ENCODE data around the gene KCTD6. TPM values are rescaled to one million over a fixed set of nuclear protein-coding genes. Genes with fewer than 3 reads are reported as not detected.

KCTD6 gene
- total and polyA plus RNA-seq, 7 donors = 4.6 to 25.3 (median 12.0) TPM

DNA sequence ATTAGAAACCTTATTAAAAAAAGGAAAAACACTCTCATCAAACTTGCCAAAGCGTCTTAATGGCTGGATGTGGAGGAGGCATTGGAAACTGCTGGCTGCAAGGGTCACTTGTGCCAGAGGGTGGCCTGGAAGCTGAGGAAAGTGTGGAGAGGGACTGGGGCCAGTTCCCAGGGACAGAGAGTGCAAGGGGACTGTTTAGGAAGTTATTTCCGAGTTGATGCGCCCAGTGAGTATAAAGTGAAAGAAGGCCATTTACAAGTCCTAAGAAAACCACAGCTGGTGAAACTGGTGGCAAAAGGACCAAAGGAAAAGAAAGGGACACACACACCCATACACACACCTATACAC, 7.2 kb upstream of the KCTD6 start:
- H3K9me3 ChIP-seq = peaks cover 0 to 1% (median 0%) of the 10 kb centered on the region in 4 donors
- H3K27me3 ChIP-seq = no peaks in the 10 kb centered on the region
- no peak overlapping the region for H3K27ac ChIP-seq
- 82 to 85% methylated on average over 3 of the region's 3 CpGs for WGBS, 2 donors
- intact Hi-C loops (cut with DNase I) = no loop called here
- TF ChIP-seq CTCF (IDR thresholded peaks at IDR 0.05) (no peak), POLR2AphosphoS5 (IDR thresholded peaks at IDR 0.05) (no peak), EP300 (IDR thresholded peaks at IDR 0.05) (no peak), POLR2A (IDR thresholded peaks at IDR 0.05) (no peak)
- no peak overlapping the region for H3K4me3 ChIP-seq
- peaks cover 0 to 7% (median 2%) of the 10 kb centered on the region in 4 donors for H3K4me1 ChIP-seq
- H3K36me3 ChIP-seq = no peaks in the 10 kb centered on the region
- no peak for DNase-seq

GRCh38 chr3:58485801-58486435, 6.0 kb upstream of the KCTD6 start:
- intact Hi-C loops (cut with DNase I) = no loop called here
- H3K4me1 ChIP-seq = peaks cover 0 to 10% (median 3%) of the 10 kb centered on the region in 4 donors
- no peak for DNase-seq
- WGBS, 2 donors = 82 to 87% methylated on average over 6 of the region's 6 CpGs
- TF ChIP-seq POLR2AphosphoS5 (IDR thresholded peaks at IDR 0.05) (no peak), EP300 (IDR thresholded peaks at IDR 0.05) (no peak), CTCF (IDR thresholded peaks at IDR 0.05) (no peak)
- no peaks in the 10 kb centered on the region for H3K9me3 ChIP-seq
- no peak overlapping the region for H3K27ac ChIP-seq
- no peak overlapping the region for H3K4me3 ChIP-seq
- no peaks in the 10 kb centered on the region for H3K27me3 ChIP-seq
- H3K36me3 ChIP-seq = no peaks in the 10 kb centered on the region

- H3K27me3 ChIP-seq = no peaks in the 10 kb centered on the region
- no peak for DNase-seq
- no peaks in the 10 kb centered on the region for H3K36me3 ChIP-seq
- intact Hi-C loops (cut with DNase I) = no loop called here
- H3K9me3 ChIP-seq = no peaks in the 10 kb centered on the region
- peaks cover 0 to 15% (median 5%) of the 10 kb centered on the region in 4 donors for H3K4me1 ChIP-seq
- H3K4me3 ChIP-seq = no peak overlapping the region
- H3K27ac ChIP-seq = no peak overlapping the region
- 71 to 78% methylated on average over 18 of the region's 18 CpGs for WGBS, 2 donors
- TF ChIP-seq CTCF (IDR thresholded peaks at IDR 0.05) = no peak
- TF ChIP-seq POLR2A (IDR thresholded peaks at IDR 0.05) = no peak
- no peak for TF ChIP-seq POLR2AphosphoS5 (IDR thresholded peaks at IDR 0.05)
- no peak for TF ChIP-seq EP300 (IDR thresholded peaks at IDR 0.05)
These were observed 4.6 kb upstream of the KCTD6 start for GRCh38 chr3:58487140-58487886.

DNA sequence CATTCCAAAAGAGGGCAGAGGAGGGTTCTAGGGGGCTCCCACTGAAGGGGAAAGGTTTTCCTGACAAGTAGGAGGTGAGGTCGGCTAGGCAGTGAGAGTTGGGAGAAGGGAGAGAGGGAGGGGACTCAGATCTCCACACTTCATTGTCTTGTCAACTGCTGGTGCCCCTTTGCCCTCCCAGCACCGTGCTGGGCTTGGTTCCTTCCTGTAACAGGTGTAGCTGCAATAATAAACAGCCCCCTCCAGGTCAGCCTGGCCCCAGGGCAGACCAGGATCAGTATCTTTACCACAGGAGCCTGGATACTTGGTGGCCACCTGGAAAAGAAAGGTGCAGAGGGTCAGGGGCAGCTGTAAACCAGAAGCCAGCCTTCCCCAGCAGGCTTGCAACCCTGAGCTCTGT, 2.9 kb upstream of the KCTD6 start:
- DNase-seq = no peak
- Histone ChIP-seq H3K27me3 (no peaks in the 10 kb centered on the region), H3K36me3 (no peaks in the 10 kb centered on the region), H3K4me3 (no peak overlapping the region), H3K9me3 (no peaks in the 10 kb centered on the region), H3K27ac (no peak overlapping the region), H3K4me1 (peaks cover 0 to 30% (median 18%) of the 10 kb centered on the region in 4 donors)
- intact Hi-C loops (cut with DNase I) = no loop called here
- TF ChIP-seq EP300 (IDR thresholded peaks at IDR 0.05) (no peak), POLR2A (IDR thresholded peaks at IDR 0.05) (no peak), CTCF (IDR thresholded peaks at IDR 0.05) (no peak), POLR2AphosphoS5 (IDR thresholded peaks at IDR 0.05) (no peak)
- WGBS, 2 donors = 19 to 37% methylated on average over 2 of the region's 2 CpGs
